SK-N-SH (cell line): ENCODE results near the gene FGF9. TPM values are rescaled to one million over a fixed set of nuclear protein-coding genes. Genes with fewer than 3 reads are reported as not detected.

Experiments
- CTCF ChIA-PET: fragments of 300-600, 350-600 bp; formaldehyde crosslinking; extraction: SDS; loops from one replicate; lab custom pipeline; 2021; lab: Yijun Ruan, JAX
- POLR2A ChIA-PET: fragments of 350-600 bp; sonication (Branson Sonifier 250); formaldehyde crosslinking; extraction: SDS; loops from one replicate; lab custom pipeline; 2020; ENCODE audit warnings: antibody characterized with exemption, inconsistent platforms; lab: Yijun Ruan, JAX
- DNase-seq: peaks from one replicate; pipeline ENCODE4 v3.0.0; 2012
- H2AFZ ChIP-seq: fragments of 200-600 bp; sonication (generic); 2 replicates; pipeline ENCODE4 v1.8.1; 2016; ENCODE audit warnings: antibody characterized with exemption, mild to moderate bottlenecking, low read depth
- H3F3A ChIP-seq: fragments of 200-600 bp; sonication (generic); replicated peaks from 2 replicates; pipeline ENCODE3; 2016; ENCODE audit warnings: antibody characterized with exemption, mild to moderate bottlenecking; ENCODE audit not compliant: insufficient read depth
- H3K27ac ChIP-seq, 2 experiments: fragments of 200-500 bp in 1 of 2; fragments of 200-600 bp in 1 of 2; sonication (Bioruptor generic) in 1 of 2; sonication (generic), shearing (Covaris generic) in 1 of 2; 2 replicates each; pipeline versions ENCODE4 v1.5.1 to v1.6.1; 2014 to 2016; ENCODE audit warnings: low read depth in 2 of 2, inconsistent platforms in 1 of 2, low read length in 1 of 2, mild to moderate bottlenecking in 1 of 2, mixed read lengths in 1 of 2
- H3K27me3 ChIP-seq: fragments of 200-600 bp; sonication (generic), shearing (Covaris generic); 2 replicates; pipeline ENCODE4 v1.6.1; 2016; ENCODE audit warnings: mixed run types; ENCODE audit not compliant: insufficient read depth
- H3K36me3 ChIP-seq, 2 experiments: fragments of 200-500 bp in 1 of 2; fragments of 200-600 bp in 1 of 2; sonication (Bioruptor generic) in 1 of 2; sonication (generic) in 1 of 2; replicated peaks in 1 of 2; 2 replicates each; pipeline versions ENCODE3 to v1.5.1; 2014 to 2016; ENCODE audit warnings: low read length in 1 of 2, mild to moderate bottlenecking in 1 of 2; ENCODE audit not compliant: insufficient read depth in 2 of 2, control insufficient read depth in 1 of 2
- H3K4me1 ChIP-seq, 2 experiments: fragments of 200-500 bp in 1 of 2; fragments of 200-600 bp in 1 of 2; sonication (Bioruptor generic) in 1 of 2; sonication (generic), shearing (Covaris generic) in 1 of 2; 2 replicates each; pipeline versions ENCODE4 v1.5.1 to v1.6.1; 2014 to 2016; ENCODE audit warnings: low read depth in 1 of 2, low read length in 1 of 2, mixed run types in 1 of 2; ENCODE audit not compliant: insufficient read depth in 2 of 2, control insufficient read depth in 1 of 2
- H3K4me2 ChIP-seq: fragments of 200-600 bp; sonication (generic), shearing (Covaris generic); 2 replicates; pipeline ENCODE4 v1.6.1; 2017; ENCODE audit warnings: mixed run types
- H3K4me3 ChIP-seq, 2 experiments: fragments of 200-500 bp in 1 of 2; fragments of 200-600 bp in 1 of 2; sonication (Bioruptor generic) in 1 of 2; sonication (generic), shearing (Covaris generic) in 1 of 2; 2 replicates each; pipeline versions ENCODE4 v1.5.1 to v1.8.1; 2014 to 2016; ENCODE audit warnings: low read depth in 2 of 2, inconsistent platforms in 1 of 2, low read length in 1 of 2, mild to moderate bottlenecking in 1 of 2, mixed read lengths in 1 of 2, moderate library complexity in 1 of 2
- H3K79me2 ChIP-seq: fragments of 200-600 bp; sonication (generic); 2 replicates; pipeline ENCODE4 v1.8.1; 2017; ENCODE audit warnings: mild to moderate bottlenecking; ENCODE audit not compliant: insufficient read depth
- H3K9ac ChIP-seq: fragments of 200-600 bp; sonication (generic); 2 replicates; pipeline ENCODE4 v1.6.1; 2017; ENCODE audit warnings: mixed run types
- H3K9me2 ChIP-seq: fragments of 200-600 bp; sonication (generic); 2 replicates; pipeline ENCODE4 v1.6.1; 2017; ENCODE audit warnings: mixed run types
- H3K9me3 ChIP-seq: fragments of 200-600 bp; sonication (generic); 2 replicates; pipeline ENCODE4 v1.6.1; 2017; ENCODE audit warnings: mixed run types, mild to moderate bottlenecking, moderate library complexity
- H4K20me1 ChIP-seq: fragments of 200-600 bp; sonication (generic); 2 replicates; pipeline ENCODE4 v1.6.1; 2017; ENCODE audit warnings: mild to moderate bottlenecking, mixed run types; ENCODE audit not compliant: insufficient read depth
- EP300 ChIP-seq, 2 experiments: IDR thresholded peaks; 2 replicates each; pipeline versions ENCODE4 v1.4.0 to v1.6.1; 2012; ENCODE audit warnings: borderline replicate concordance in 1 of 2, low read depth in 1 of 2, low read length in 1 of 2
- FOXJ3 ChIP-seq: sonication (generic); formaldehyde crosslinking; IDR thresholded peaks from 2 replicates; pipeline ENCODE4 v1.5.1; 2020; ENCODE audit warnings: mild to moderate bottlenecking, missing genetic modification reagents
- FOXM1 ChIP-seq: IDR thresholded peaks from 2 replicates; pipeline ENCODE4 v1.4.0; 2012; ENCODE audit warnings: low read depth, mild to moderate bottlenecking
- GABPA ChIP-seq: IDR thresholded peaks from 2 replicates; pipeline ENCODE4 v1.4.0; 2012; ENCODE audit warnings: low read depth, mild to moderate bottlenecking
- NFIC ChIP-seq: IDR thresholded peaks from 2 replicates; pipeline ENCODE4 v1.4.0; 2012; ENCODE audit warnings: borderline replicate concordance
- NRF1 ChIP-seq: IDR thresholded peaks from 2 replicates; pipeline ENCODE4 v1.6.1; 2012; ENCODE audit warnings: low read depth, mild to moderate bottlenecking, low read length
- RAD21 ChIP-seq: IDR thresholded peaks from 2 replicates; pipeline ENCODE4 v1.6.1; 2012; ENCODE audit warnings: mild to moderate bottlenecking, low read length
- RFX5 ChIP-seq: IDR thresholded peaks from 2 replicates; pipeline ENCODE4 v1.6.1; 2012; ENCODE audit warnings: mild to moderate bottlenecking, improper control_type of control experiment, low read length
- TAF1 ChIP-seq: IDR thresholded peaks from 2 replicates; pipeline ENCODE4 v1.6.1; 2012; ENCODE audit warnings: low read depth, mild to moderate bottlenecking, low read length, moderate library complexity, borderline replicate concordance
- TCF12 ChIP-seq: IDR thresholded peaks from 2 replicates; pipeline ENCODE4 v1.4.0; 2012
- TEAD4 ChIP-seq: IDR thresholded peaks from 2 replicates; pipeline ENCODE4 v1.4.0; 2012; ENCODE audit warnings: mild to moderate bottlenecking, borderline replicate concordance; ENCODE audit not compliant: insufficient read depth
- WGBS: methylation state at CpG from one replicate; pipeline ENCODE4 v1.1.6; 2017; ENCODE audit warnings: low lambda C conversion rate; 5-methylcytosine and 5-hydroxymethylcytosine counted together
- polyA plus RNA-seq, 3 experiments: library from polyadenylated mRNA; depleted of rRNA; stranded (reverse); fragments of >200 nt; gene quantifications; 2 replicates each; pipeline ENCODE4 v1.2.3, GENCODE V29; 2012
- TF ChIP-seq, protein P1 (sequence below): IDR thresholded peaks from 2 replicates; pipeline ENCODE4 v1.4.0; 2012; ENCODE audit warnings: low read depth, borderline replicate concordance
- TF ChIP-seq, protein P2 (sequence below): fragments of 150-350 bp; IDR thresholded peaks from 2 replicates; pipeline ENCODE4 v1.6.1; 2016; ENCODE audit warnings: mild to moderate bottlenecking, low read depth, low read length
- TF ChIP-seq, protein P3 (sequence below): IDR thresholded peaks from 2 replicates; pipeline ENCODE4; 2012

FGF9 gene
- polyA plus RNA-seq, 1 of the 3 experiments (the other 2 are of a cell fraction): not detected

DNA sequence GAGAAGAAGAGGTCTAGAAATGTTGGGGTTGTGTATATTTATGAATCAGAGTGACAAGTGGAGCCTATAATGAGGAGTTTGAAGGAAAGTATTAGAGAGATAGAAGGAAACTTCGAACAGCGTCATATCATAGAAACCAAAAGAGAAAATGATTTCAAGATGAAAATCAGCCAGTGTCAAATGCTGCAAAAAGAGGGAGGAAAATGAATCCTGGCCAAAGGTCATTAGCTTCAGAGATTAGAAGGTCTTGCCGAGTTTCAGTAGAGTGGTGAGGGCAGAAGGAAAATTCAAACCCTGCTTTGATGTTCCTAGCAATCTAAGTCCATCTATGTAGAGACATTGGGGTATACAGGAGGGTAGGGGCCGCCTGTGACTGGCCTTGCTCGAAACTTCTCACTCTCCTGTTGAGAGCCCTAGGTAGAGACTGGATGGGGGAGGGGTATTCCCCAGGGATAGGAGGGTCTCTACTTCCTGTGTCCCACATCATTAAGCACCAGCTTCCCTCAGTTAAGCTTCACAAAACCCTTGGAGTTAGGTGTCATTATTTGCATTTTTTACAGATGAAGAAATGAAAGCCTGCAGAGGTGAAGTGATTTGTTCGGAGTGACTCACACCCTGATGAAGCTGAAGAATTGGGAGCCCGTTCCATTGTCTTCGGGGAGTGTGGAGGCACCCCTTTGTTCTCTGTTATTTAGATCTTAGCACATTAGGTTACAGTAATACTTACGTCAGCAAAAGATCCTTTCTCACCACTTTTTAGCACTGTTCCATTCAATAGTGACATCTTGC lies 62.8 kb downstream of the FGF9 start:
- Histone ChIP-seq H3K4me3 (no peak overlapping the region), H3K9me2 (no peaks in the 10 kb centered on the region), H3K79me2 (no peaks in the 10 kb centered on the region), H3K27ac (no peak overlapping the region)
- CTCF ChIA-PET: interaction anchor here (1.7 kb wide), 1 partner anchor 10 kb away, joined by 3 read pairs; no protein-coding TSS in a partner anchor
- no peak for TF ChIP-seq FOXM1
- TF ChIP-seq TEAD4: no peak
- no peak for TF ChIP-seq EP300 (IDR thresholded peaks at IDR 0.05; ENCODE audit: borderline replicate concordance in 1 of 2, low read depth in 1 of 2, low read length in 1 of 2)
- no peak for TF ChIP-seq TCF12
- no peak for TF ChIP-seq GABPA
- TF ChIP-seq NFIC: no peak
- TF ChIP-seq, protein P1, sequence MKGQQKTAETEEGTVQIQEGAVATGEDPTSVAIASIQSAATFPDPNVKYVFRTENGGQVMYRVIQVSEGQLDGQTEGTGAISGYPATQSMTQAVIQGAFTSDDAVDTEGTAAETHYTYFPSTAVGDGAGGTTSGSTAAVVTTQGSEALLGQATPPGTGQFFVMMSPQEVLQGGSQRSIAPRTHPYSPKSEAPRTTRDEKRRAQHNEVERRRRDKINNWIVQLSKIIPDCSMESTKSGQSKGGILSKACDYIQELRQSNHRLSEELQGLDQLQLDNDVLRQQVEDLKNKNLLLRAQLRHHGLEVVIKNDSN: no peak
- TF ChIP-seq, protein P2, sequence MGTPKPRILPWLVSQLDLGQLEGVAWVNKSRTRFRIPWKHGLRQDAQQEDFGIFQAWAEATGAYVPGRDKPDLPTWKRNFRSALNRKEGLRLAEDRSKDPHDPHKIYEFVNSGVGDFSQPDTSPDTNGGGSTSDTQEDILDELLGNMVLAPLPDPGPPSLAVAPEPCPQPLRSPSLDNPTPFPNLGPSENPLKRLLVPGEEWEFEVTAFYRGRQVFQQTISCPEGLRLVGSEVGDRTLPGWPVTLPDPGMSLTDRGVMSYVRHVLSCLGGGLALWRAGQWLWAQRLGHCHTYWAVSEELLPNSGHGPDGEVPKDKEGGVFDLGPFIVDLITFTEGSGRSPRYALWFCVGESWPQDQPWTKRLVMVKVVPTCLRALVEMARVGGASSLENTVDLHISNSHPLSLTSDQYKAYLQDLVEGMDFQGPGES: no peak
- TF ChIP-seq FOXJ3: no peak
- TF ChIP-seq, all 33 proteins: peak for 0
- DNase-seq: no peak
- POLR2A ChIA-PET: no interaction called here
- no peaks in the 10 kb centered on the region for H3K36me3 ChIP-seq
- no peak overlapping the region for H3K4me2 ChIP-seq
- H3K27me3 ChIP-seq: peaks cover 23% of the 10 kb centered on the region; the same call in 1 of the 2 replicates
- no peak overlapping the region for H3K9ac ChIP-seq
- no peaks in the 10 kb centered on the region for H3F3A ChIP-seq
- H3K9me3 ChIP-seq: no peaks in the 10 kb centered on the region
- no peak overlapping the region for H2AFZ ChIP-seq
- WGBS: 3% methylated on average over 9 of the region's 9 CpGs
- no peaks in the 10 kb centered on the region for H3K4me1 ChIP-seq
- H4K20me1 ChIP-seq: no peaks in the 10 kb centered on the region

DNA sequence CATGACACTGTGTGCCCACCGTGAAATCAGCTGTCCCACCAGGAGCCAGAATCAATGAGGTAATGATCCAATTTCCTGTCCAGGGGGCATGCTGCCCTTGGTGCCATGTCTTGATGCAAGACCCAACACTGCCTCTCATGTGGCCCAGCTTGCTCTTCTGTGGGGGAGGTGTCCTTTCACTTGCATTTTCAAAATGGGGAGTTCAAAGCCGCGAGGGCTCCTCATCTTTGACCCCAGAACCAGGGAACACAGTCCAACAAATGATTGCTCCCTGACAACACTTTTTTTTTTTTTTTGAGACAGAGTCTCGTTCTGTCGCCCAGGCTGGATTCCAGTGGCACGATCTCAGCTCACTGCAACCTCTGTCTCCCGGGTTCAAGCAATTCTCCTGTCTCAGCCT lies 64.1 kb downstream of the FGF9 start:
- Histone ChIP-seq H3K27ac (no peak overlapping the region), H3K4me1 (no peaks in the 10 kb centered on the region), H3K27me3 (peaks cover 36% of the 10 kb centered on the region; the same call in 1 of the 2 replicates), H3K4me2 (no peak overlapping the region), H3K4me3 (no peak overlapping the region), H3K9me3 (no peaks in the 10 kb centered on the region), H3K79me2 (no peaks in the 10 kb centered on the region), H2AFZ (no peak overlapping the region), H3K36me3 (no peaks in the 10 kb centered on the region), H3K9ac (no peak overlapping the region), H3F3A (no peaks in the 10 kb centered on the region), H3K9me2 (no peaks in the 10 kb centered on the region), H4K20me1 (no peaks in the 10 kb centered on the region)
- ChIA-PET CTCF (interaction anchor here (0.6 kb wide), 1 partner anchor 824 kb away, joined by 3 read pairs; no protein-coding TSS in a partner anchor), POLR2A (no interaction called here)
- TF ChIP-seq RFX5 (no peak), FOXJ3 (no peak), RAD21 (no peak), GABPA (no peak), NRF1 (no peak), TAF1 (no peak), TEAD4 (no peak), TCF12 (no peak)
- TF ChIP-seq, protein P3, sequence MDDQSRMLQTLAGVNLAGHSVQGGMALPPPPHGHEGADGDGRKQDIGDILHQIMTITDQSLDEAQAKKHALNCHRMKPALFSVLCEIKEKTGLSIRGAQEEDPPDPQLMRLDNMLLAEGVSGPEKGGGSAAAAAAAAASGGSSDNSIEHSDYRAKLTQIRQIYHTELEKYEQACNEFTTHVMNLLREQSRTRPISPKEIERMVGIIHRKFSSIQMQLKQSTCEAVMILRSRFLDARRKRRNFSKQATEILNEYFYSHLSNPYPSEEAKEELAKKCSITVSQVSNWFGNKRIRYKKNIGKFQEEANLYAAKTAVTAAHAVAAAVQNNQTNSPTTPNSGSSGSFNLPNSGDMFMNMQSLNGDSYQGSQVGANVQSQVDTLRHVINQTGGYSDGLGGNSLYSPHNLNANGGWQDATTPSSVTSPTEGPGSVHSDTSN: no peak
- DNase-seq: no peak
- WGBS: 20% methylated on average over 7 of the region's 7 CpGs
